ENCODE measurements around the gene TRIM8.

The TRIM8 gene

GRCh38 chr10:102702742-102703141 is 58.5 kb downstream of the TRIM8 start:
- H3K27me3 ChIP-seq (ENCODE audit: control insufficient read depth, insufficient read depth, low read length): no peaks in the 10 kb centered on the region
- no peaks in the 10 kb centered on the region for H3K4me1 ChIP-seq (ENCODE audit: control insufficient read depth, low read depth, low read length)
- no peak overlapping the region for H3K27ac ChIP-seq (ENCODE audit: low read length)

GRCh38 chr10:102704915-102705314 is 60.6 kb downstream of the TRIM8 start:
- no peak overlapping the region for H3K27ac ChIP-seq (ENCODE audit: low read length)
- H3K4me3 ChIP-seq (ENCODE audit: low read length): no peak overlapping the region
- no peaks in the 10 kb centered on the region for H3K27me3 ChIP-seq (ENCODE audit: control insufficient read depth, insufficient read depth, low read length)
- no peak overlapping the region for H3K9ac ChIP-seq (ENCODE audit: low read length)
- H3K36me3 ChIP-seq (ENCODE audit: control insufficient read depth, low read depth, low read length): peaks cover 7% of the 10 kb centered on the region
- no peaks in the 10 kb centered on the region for H3K9me3 ChIP-seq (ENCODE audit: control insufficient read depth, low read depth, low read length)
- no peaks in the 10 kb centered on the region for H3K4me1 ChIP-seq (ENCODE audit: control insufficient read depth, low read depth, low read length)

More at GRCh38 chr10:102702742-102703141, 58.5 kb downstream of the TRIM8 start:
- H3K4me3 ChIP-seq (ENCODE audit: low read length): no peak overlapping the region
- no peaks in the 10 kb centered on the region for H3K9me3 ChIP-seq (ENCODE audit: control insufficient read depth, low read depth, low read length)
- no peak overlapping the region for H3K9ac ChIP-seq (ENCODE audit: low read length)
- peaks cover 19% of the 10 kb centered on the region for H3K36me3 ChIP-seq (ENCODE audit: control insufficient read depth, low read depth, low read length)

- no peak overlapping the region for H3K27ac ChIP-seq (ENCODE audit: low read length)
- no peak overlapping the region for H3K4me3 ChIP-seq (ENCODE audit: low read length)
- H3K9ac ChIP-seq (ENCODE audit: low read length): no peak overlapping the region
These were observed 61.3 kb downstream of the TRIM8 start for GRCh38 chr10:102705531-102705930.

More at GRCh38 chr10:102705531-102705930, 61.3 kb downstream of the TRIM8 start:
- H3K36me3 ChIP-seq (ENCODE audit: control insufficient read depth, low read depth, low read length): peaks cover 7% of the 10 kb centered on the region
- no peaks in the 10 kb centered on the region for H3K9me3 ChIP-seq (ENCODE audit: control insufficient read depth, low read depth, low read length)
- H3K4me1 ChIP-seq (ENCODE audit: control insufficient read depth, low read depth, low read length): no peaks in the 10 kb centered on the region
- no peaks in the 10 kb centered on the region for H3K27me3 ChIP-seq (ENCODE audit: control insufficient read depth, insufficient read depth, low read length)
